GM18867 (cell line): Measurements from ENCODE around the gene DSCAML1.

ENCODE experiments used
- ATAC-seq: cut with Tn5 transposase; IDR thresholded peaks from one replicate; pipeline ENCODE4 v1.9.1; 2021; ENCODE audit warnings: mild to moderate bottlenecking, moderate library complexity; ENCODE audit not compliant: unreplicated experiment

DSCAML1 gene

DNA sequence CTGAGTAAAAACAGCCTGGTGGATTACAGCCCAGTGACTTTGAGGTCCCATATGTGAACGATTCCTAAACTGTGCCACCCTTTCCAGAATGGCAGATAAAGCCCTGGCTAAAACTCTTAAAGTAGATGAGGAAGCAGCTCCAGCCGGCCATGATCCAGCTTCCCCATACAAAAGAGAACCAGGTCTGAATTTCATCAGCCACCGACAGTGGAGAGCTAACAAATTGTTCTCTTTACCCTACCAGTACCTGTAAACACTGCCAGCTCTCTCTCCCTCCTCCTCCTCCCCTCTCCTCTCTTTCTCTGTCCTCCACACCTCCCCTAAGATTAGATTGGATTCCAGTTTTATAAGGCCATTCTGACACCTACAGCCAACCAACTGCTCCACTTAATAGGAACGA, 176.9 kb downstream of the DSCAML1 start:
- no peak for ATAC-seq

DNA sequence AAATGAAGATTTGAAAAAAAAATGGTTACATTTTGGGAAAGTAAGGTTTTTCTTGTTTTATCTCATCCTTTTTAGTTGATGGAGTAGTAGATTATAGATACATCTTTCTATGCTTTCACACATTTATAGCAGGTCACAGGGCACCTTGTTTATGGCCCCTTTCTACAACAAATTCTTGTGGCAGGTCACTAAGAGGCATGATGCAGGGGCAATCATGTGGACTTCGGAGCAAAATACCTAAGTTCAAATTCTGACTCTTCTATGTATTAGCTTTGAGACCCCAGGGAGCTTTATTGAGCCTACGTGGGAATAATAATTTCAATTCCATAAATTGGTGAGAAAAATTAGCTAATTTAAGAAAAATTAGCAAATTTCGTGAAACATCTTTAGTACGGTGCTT, 177.4 kb downstream of the DSCAML1 start:
- ATAC-seq, result no peak

DNA sequence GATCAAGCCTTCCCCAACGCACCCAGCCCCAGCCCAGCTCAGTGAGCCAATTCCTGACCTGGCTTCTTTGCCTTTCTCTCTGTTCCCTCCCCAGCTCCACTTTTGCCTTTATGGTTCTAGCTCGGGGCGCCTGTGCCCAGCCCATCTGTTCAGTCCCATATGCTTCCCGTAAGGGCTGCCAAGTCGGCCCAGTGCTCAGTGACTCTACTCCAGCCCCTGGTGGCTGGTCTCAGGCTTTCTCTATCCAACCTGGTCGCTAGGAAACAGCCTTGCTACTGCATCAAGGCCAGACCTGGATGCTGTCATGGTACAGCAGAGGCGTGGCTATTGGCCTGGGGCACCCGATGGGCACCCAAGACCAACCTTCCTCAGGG, 178.0 kb downstream of the DSCAML1 start:
- no peak for ATAC-seq

DNA sequence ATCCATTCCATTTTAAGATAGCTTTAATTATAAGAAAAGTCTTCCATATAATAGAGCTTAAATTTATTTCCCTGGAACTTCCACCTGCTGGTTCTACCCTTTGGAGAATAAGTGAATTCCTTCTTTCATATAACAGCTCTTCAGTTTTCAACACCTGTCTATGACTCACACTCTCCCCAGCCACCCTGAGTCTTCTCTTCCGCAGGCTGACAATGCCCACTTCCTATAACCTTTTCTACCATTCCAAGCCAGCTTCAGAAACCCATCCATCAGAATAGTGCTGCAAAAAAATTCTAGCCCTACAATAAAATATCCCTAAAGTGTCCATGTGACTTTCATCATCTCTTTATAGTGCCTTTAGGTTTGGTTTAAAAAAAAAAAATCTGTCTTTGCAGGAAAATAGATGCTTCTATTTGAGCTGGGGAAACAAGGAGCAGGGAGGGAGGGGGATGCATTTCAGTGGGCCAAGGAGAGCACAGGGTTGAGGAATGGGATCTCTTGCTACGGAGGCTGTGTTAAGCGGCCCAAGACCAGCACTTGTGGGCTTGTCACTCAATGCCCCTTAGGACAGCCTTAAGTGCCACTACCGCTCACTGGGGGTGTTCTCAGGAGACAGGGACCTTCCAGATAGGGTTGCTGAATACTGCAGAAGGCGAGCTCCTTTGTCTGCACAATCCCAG, 178.6 kb downstream of the DSCAML1 start:
- ATAC-seq, result no peak

DNA sequence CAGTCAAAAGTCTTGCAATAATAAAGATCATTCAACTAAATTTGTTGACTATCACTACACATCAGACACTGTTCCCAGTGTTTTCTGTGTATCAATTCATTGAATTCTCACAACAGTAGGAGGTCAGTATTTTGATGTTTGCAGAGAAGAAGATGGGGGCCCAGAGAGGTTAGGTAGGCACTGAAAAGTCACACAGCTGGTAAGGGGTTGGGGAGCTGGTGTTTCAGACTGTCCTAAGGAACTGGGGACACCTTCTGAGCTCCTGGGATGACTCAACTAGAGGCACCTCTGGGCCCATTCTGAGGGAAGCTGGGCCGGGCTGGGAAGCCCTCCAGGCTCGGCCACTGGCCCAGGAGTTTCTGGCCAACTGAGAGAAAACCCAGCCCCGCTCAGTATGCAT, 180.0 kb downstream of the DSCAML1 start:
- no peak for ATAC-seq

DNA sequence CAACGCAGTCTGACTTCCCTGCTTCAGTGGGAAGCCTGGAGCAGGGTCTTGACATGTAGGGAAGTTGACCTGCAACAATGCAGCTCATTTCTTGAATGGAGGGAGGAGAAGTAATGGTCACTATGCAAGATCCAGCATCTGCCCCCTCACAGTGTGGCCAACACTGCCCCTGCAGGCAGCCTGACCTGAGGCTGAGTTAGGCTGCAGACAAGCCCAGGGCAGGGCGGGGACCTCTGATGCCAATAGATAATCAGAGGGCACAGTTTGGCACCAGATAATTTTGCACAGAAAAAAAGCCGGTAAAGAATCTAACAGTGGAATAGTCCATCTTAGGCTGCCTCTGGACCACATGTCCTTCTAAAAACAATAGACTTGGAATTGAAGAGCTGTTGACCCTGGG, 182.3 kb downstream of the DSCAML1 start:
- ATAC-seq, result no peak

DNA sequence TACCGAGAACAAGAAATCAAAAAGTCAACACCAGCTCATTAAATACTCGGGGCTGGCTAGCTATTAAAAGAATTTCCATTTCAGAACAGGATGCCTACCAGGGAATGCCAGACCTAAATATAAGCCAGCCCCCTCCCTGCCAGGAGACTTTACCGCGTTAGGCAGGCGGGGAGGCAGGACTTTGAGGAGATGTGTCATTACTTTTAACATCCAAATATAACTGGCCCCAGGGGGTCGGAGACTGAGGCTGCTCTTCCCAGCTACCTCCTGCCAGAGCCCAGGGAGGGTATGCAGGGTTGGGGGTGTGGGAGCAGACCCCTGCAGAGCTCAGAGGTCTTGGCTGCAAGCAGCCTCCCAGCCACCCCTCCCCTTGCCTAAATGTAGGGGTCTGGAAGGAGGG, 183.5 kb downstream of the DSCAML1 start:
- no peak for ATAC-seq

DNA sequence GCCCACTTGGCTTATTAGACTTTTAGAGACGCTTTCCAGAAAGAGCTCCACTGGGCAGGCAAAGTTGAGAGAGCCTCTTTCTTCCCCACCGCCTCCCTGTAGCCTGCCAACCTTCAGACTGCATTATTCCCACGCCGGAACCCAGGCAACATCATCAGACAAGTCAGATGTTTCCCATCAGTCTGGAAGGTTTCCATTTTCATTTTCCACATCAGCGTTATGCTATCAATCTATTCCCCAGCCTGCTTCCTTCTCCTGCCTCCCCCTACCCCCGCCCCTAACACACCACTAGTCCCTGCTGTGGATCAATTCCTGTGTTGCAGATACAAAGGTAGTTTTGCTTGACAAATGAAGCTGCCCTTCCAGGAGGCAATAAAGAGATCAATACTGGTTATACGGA, 184.8 kb downstream of the DSCAML1 start:
- no peak for ATAC-seq

DNA sequence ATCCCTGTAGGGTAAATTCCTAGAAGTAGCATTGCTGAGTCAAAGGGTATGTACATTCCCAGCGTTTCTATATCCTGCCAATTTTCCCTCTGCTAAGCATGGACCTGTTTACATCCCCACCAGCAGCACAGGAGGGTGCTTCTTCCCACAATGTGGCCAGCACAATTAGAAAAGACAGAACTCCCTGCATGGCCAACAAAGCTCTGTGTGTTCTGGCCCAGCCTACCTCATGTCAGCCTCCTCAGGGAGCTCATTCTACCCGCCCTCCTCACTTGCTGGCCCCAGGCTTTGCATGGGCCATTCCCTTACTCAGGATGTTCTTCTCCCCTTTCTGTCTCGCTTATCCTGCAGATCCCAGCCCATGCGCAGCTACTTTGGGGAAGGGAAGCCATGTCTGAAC, 186.1 kb downstream of the DSCAML1 start:
- no peak for ATAC-seq

DNA sequence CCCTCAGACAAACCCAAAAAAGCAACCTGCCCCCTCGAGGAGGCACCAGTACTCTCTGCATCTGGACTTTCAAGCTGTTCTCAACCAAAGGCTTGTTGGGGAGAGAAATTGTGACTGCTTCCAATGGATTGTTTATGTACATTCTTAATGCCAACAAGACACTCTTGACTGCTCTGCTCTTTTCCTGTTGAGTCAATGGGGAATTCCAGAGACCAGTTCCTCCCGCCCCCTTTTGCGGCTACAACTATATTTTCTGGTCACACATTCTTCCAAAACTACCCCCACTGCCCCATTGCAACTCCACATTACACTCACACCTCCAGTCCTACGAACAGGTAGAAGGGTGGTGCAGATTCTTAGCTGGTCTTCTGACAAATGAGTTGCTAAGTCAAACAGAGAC, 187.0 kb downstream of the DSCAML1 start:
- no peak for ATAC-seq

DNA sequence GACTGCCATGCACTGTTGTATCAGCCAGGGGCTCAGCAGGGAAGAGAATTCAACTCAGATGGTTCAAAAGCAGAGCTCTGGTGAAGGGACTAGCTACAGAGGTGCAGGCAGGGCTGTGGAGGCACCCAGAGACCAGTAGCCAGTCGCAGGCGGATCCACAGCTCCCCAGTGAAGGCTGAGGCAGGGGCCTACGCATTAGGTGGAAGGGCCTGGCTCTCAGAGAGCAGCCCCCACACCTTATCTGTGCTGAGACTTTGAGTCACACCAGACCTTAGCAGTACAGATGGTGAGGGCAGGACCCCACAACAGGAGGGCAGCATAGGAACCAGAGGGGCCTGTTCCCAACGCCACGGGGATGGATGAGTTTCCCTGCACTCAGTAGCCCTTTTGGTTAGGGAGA, 189.6 kb downstream of the DSCAML1 start:
- ATAC-seq, result no peak

DNA sequence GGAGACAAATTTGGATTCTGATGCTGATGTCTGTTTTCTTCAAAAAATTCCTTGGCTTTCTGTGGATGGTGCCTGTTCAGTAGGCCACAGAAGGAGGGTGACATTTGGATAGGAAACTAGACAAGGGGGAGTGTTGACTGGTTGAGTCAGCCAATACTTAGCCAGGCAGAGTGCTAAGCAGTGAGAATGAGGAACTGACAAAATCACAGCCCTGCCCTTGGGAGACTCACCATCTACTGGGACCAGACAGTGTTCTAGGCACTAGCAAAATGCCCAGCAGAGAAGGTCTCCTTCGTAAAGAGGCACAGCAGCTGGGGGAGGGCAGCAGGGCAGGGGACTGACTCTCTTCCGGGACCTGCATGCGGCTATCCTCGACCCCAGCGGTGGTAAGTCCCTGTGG, 190.2 kb downstream of the DSCAML1 start:
- ATAC-seq, result no peak

DNA sequence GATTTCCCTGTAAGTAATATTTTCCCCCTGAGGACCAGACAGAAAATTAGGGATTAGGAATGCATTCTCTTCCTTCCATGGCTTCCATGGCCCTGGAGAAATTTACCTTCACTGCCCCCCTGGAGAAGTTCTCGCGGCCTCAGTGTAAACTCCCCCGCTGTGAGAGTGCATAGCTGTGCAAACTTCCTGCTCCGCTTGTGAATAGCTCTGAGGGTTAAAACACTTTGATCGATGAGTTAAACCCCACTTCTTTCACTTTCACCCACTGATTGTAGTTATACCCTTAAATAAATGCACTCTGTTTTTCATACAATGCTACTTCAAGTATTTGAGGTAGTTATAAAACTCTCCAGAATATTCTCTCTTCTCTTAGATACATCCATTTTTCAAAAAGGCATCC, 190.8 kb downstream of the DSCAML1 start:
- ATAC-seq, result peak; percentile 80

DNA sequence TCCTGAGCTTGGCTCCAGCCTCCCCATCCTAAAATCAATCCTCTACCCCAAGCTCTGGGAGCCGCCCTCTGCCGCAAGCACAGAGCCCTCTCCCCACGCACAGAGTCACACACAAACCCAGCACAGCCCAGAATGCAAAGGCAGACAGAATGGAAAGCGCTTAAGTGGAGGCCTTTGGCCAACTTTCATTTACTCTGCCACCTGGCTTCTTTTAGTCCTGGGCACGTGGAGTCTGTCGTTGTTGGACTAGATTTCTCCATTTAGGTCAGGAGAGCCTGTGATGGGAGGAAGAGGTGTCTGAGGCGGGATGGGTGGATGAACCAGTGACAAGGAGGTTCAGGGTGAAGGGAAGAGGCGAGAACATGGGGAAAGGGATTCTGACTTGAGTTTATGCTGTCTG, 191.7 kb downstream of the DSCAML1 start:
- no peak for ATAC-seq

DNA sequence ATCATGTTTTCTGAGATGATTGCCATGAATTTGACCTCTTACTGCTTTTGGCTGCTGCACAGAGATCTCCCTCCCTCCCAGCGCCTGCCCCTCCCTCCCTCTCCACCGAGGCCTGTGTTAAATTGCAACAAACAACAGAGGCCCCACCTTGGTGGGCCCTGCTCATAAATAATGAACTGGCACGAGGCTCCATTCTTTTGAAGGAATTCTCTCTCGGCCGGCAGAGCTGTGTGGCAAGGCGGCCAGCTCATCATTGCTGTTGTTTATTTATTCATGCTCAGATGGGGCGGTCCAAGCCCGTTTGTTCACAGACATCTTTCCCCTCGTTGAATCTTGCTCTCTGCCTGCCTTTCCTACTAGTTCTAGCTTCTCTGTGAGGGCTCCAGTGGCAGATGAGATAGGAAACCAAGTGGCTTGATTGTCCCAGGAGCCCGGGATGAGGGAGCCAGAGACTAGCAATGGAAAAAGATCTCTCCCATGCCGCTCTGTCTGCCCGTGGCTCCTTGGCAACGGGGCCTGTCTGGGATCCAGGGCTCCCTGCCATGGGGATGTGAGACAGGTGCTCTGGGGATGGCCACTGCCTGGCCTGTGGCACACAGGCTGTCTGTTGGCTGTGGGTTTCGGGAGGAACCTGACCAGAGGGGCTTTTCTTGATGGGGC, 192.6 kb downstream of the DSCAML1 start:
- no peak for ATAC-seq

DNA sequence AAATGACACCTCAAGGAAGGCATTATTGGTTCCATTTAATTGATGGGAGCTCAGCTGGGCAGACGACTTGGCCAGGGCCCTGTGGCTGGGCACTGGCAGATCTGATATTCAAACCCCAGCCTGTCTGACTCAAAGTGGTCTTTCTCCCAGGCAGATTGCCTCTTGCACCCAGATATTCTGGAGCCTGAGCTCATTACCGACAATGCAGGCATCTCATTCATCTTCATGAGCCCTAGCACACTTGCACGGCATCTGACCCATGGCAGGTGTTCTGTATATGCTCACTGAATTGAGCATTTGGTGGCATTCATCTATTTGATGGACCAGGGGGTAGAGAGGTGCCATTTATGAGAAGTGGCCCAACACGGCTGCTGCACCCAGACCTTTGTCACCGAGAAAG, 193.1 kb downstream of the DSCAML1 start:
- ATAC-seq, result no peak

DNA sequence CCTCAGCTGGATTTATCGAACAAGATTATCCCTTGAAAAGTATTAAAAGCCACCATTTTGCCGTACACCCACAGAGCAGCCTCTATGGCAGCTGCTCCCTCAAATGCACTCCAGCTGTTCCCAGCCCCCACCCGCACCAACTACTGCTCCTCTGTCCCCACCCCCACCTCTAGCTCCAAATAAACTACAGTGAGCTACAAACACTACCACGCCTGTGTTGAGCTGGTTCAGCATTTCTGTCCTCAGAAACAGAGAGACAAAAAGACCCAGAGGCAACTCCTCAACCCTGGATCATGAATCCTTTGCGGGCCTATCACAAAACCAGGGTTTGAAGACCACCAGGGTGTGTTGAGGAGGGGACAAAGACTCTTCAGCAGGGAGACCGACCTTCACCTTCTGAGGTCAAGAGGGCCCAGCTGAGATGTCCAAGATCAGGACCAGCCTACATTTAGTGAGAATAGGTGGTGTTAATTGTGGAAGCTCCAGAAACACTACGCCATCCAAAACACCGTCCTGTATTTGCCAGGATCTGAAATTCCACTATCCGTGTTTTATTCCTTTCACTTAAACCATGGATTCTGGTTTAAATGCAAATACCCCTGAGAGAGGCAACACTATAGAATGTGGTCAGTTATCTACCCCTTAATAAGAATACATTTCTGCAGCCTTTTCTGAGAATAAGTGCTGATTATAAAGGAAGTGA, 195.9 kb downstream of the DSCAML1 start:
- ATAC-seq, result no peak

DNA sequence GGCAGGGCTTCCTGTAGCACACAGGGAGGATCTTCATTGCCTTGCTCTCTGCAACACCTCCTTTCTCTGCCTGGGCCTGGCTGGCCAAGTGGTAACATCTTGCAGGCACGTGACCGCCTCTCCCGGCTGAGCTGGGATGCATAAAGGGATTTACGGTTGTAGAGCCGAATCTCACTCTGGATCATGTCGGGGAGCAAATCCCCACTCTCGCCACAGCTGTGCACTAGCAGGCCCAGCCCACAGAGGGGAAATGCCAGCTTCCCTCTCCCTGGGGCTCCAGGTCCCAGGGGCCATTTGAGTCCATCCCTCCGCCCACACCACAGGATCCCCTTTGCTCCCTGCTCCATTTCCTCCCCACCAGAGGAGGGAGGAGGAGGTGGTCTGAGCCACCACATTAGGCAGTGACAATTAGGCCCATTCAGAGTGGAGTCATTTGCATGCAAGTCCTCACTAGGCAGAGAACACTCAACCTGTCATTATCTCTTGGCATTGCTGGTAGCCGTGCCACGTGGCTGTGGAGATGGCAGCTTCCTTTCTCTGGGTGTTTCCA, 196.7 kb downstream of the DSCAML1 start:
- ATAC-seq, result no peak

DNA sequence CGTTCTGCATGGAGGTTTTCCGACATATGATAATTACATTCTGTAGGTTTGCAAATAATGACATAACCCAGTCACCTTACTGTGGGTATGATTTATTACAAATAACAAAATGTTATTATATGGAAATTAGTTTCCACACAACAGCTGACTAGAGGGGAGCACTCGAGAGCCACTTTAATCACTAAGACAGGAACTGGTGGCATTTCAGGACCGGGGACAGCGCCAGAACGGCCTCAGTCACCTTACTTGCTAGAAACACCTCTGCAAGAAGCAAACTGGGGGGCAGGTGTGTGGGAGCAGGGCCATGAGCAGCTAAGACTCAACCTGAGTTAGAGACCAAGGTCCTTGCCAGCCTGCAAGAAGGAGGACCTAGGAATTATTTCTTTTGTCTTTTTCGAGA, 199.9 kb downstream of the DSCAML1 start:
- no peak for ATAC-seq

DNA sequence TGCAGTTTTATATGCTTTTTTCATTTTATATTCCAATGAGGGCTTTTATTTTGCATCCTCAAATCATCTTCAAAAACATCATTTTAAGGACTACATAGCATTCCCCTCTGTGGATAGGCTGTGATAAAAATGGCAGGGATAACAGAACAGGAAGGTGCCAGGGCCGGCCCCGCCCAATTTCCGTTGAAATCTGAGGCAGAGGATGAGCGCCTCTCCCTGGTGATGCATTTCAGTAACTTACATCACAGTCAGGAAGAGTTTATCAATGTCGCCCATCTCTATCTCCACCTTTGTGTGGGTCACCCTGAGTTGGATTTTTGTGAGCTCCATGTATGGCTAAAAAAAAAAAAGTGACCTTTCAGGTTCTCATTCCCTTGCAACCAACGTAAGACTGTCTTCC, 201.6 kb downstream of the DSCAML1 start:
- ATAC-seq, result no peak

DNA sequence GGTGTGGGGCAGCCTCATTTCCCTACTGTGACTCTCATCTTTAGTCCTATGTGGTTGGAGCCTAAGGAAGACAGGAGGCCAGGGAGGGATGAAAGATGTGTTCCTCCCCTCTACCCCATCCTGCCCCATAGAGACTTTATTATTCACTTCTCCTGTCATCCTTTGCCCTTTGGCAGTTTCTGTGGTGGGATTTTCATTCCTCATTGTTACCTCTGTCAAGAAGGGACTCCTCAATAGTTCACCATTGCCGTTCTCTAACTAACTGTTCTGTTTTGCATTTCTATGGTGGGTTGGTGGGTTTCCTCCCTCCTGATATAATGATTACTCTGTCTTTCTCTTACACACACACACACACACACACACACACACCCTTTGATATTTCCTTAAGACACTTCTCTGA, 202.3 kb downstream of the DSCAML1 start:
- no peak for ATAC-seq

DNA sequence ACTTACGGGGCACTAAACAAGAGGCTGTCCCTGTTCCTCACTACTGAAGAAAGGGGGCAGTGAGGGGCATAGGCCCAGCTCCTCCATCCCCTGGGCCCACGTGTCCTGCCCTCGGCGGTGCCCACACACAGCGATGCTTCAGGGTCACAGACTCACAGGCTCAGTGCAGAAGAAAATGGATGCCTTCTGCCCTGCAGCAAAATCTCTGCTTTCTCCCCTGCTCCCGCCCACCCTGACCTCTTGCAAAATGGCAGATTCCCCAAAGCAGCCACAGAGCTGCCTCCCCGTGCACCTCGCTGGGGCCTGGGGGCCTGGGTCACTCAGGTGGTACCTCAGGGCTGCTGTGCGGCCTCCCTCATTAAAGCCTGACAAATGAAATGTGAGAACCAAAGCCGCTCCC, 204.0 kb downstream of the DSCAML1 start:
- no peak for ATAC-seq
